GM19035 (cell line): ENCODE data around the gene POU4F1.

Experiments used
- ATAC-seq: cut with Tn5 transposase; IDR thresholded peaks from one replicate; pipeline ENCODE4 v1.9.1; 2021; ENCODE audit not compliant: unreplicated experiment

Gene POU4F1

GRCh38 chr13:78593652-78594455, 9.5 kb downstream of the POU4F1 start:
- ATAC-seq = no peak

DNA sequence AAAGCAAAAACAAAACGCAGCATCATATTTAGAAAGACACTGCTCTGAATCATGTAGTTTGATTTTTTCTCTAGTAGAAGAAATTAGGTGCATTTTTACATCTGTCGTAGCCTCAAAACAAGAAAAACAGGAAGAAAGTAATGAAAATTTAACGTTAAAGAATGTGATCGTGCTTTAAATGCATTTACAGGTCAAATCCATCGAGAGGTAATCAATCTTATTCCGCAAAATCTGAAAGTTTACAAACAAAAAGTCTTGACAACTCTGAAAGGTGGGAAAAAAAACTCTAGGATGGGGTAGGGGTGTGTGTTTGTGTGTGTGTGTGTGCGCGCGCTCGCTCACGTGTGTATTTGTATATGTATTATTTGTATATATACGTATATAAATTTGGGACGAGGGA, 10.2 kb downstream of the POU4F1 start:
- ATAC-seq = no peak

GRCh38 chr13:78592584-78592983, 10.8 kb downstream of the POU4F1 start:
- ATAC-seq = no peak

- no peak for ATAC-seq
These were observed 14.1 kb downstream of the POU4F1 start for GRCh38 chr13:78589206-78589605.

- ATAC-seq = no peak
These were observed 16.0 kb downstream of the POU4F1 start for GRCh38 chr13:78587395-78587794.

- no peak for ATAC-seq
These were observed 16.6 kb downstream of the POU4F1 start for GRCh38 chr13:78586706-78587105.

DNA sequence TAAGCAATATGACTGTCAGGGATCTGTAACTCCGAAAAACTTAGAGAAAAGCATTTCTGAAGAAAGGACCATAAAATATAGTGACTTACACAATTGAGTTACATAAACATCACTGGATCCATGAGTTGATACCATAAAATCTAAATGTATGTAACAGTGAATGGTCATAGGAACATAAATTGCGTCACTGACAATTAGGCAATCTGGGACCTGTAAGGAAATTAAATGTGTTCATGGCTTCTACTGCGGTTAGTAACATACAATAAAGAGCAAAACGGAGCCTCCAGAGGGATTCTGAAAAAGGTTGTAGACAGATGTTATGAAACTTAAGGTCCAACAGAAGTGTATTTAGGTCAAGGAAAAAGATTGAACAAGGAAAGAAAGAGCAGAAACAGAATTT, 27.1 kb downstream of the POU4F1 start:
- no peak for ATAC-seq

- ATAC-seq = no peak
These were observed 30.9 kb downstream of the POU4F1 start for GRCh38 chr13:78572459-78572858.

DNA sequence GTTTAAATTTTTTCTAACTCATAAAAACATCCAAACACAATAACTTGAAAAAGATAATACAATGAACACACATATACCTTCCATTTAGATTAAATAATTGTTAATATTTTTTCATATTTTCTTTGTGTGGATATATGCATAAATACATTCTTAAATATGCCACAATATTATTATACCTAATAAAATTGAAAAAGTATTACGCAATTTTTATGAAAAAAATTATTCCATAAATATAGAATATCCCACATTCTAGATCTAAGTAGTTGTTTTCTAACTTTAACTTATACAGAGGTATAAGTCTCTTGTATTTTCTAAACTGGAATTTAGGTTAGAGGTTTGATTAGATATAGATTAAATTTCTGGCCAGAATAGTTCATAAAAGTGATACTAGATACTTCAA, 34.3 kb downstream of the POU4F1 start:
- ATAC-seq = no peak

- no peak for ATAC-seq
These were observed 36.7 kb downstream of the POU4F1 start for GRCh38 chr13:78566631-78567030.

- ATAC-seq = no peak
These were observed 41.0 kb downstream of the POU4F1 start for GRCh38 chr13:78562237-78562889.
